K562 (cell line): ENCODE results near the gene SLAMF8. TPM values are rescaled to one million over a fixed set of nuclear protein-coding genes. Genes with fewer than 3 reads are reported as not detected.

ENCODE experiments used
- ATAC-seq: fragments of 200-7000 bp; cut with Tn5 transposase; 3 replicates; pipeline ENCODE4 v1.9.1; 2020; ENCODE audit warnings: moderate library complexity
- BruUV-seq: library from RNA; stranded (reverse); fragments of 400-500 nt; replicated peaks from 2 replicates; lab custom pipeline; 2021; lab: Mats Ljungman, UMichigan
- CTCF ChIA-PET: fragments of 300-600 bp; formaldehyde crosslinking; extraction: SDS; loops from one replicate; lab custom pipeline; 2021; ENCODE audit warnings: low intra/inter-chr PET ratio; lab: Yijun Ruan, JAX
- POLR2A ChIA-PET: fragments of 300-600, 350-650 bp; sonication (Branson Sonifier 250); formaldehyde crosslinking; extraction: SDS; loops from one replicate; lab custom pipeline; 2021; ENCODE audit warnings: antibody characterized with exemption, inconsistent platforms; lab: Yijun Ruan, JAX
- DNase-seq, 4 experiments: peaks; one replicate each; pipeline versions ENCODE4 v3.0.0 to v3.0.0-alpha.2; 2011 to 2018; ENCODE audit warnings: low spot score in 3 of 4, mixed read lengths in 3 of 4; ENCODE audit errors: extremely low read depth in 1 of 4
- FAIRE-seq: peaks from 2 replicates; lab custom pipeline; 2011; peaks lifted over from hg19 to GRCh38; lab: Jason Lieb, UNC
- H2AFZ ChIP-seq: 2 replicates; pipeline ENCODE4 v1.6.0; 2011; ENCODE audit warnings: low read depth, low read length, control low read depth, inconsistent platforms
- H3K27ac ChIP-seq: fragments of 200-600 bp; 3 replicates; pipeline ENCODE4 v1.8.0; 2011; ENCODE audit warnings: low read depth, mild to moderate bottlenecking, control low read depth, inconsistent platforms, low read length, moderate library complexity, mixed read lengths; ENCODE audit errors: extremely low read depth
- H3K27me3 ChIP-seq, 2 experiments: fragments of 300-600 bp in 1 of 2; 2 replicates in 1 of 2; 3 replicates in 1 of 2; pipeline versions ENCODE4 v1.6.0 to v1.8.0; 2011; ENCODE audit warnings: inconsistent platforms in 2 of 2, low read length in 2 of 2, mild to moderate bottlenecking in 1 of 2, mixed read lengths in 1 of 2, moderate library complexity in 1 of 2; ENCODE audit not compliant: control insufficient read depth in 2 of 2, insufficient read depth in 2 of 2
- H3K36me3 ChIP-seq: fragments of 300-600 bp; 3 replicates; pipeline ENCODE4 v1.8.0; 2011; ENCODE audit warnings: mild to moderate bottlenecking, low read length, inconsistent platforms; ENCODE audit not compliant: control insufficient read depth, insufficient read depth
- H3K4me1 ChIP-seq, 2 experiments: fragments of 200-600 bp in 1 of 2; replicated peaks in 1 of 2; 2 replicates in 1 of 2; 3 replicates in 1 of 2; pipeline versions ENCODE4 v1.5.1 to v1.8.0; 2011; ENCODE audit warnings: inconsistent platforms in 2 of 2, low read length in 2 of 2, mild to moderate bottlenecking in 1 of 2, mixed read lengths in 1 of 2, moderate library complexity in 1 of 2; ENCODE audit not compliant: control insufficient read depth in 2 of 2, insufficient read depth in 2 of 2
- H3K4me2 ChIP-seq: 2 replicates; pipeline ENCODE4 v1.6.1; 2011; ENCODE audit warnings: low read length, control low read depth, inconsistent platforms, mixed read lengths; ENCODE audit not compliant: insufficient read depth
- H3K4me3 ChIP-seq: fragments of 200-600 bp; sonication (generic), shearing (Covaris generic); 2 replicates; pipeline ENCODE4 v1.5.1; 2016; ENCODE audit warnings: control low read depth, inconsistent platforms
- H3K79me2 ChIP-seq: fragments of 200-600 bp; 3 replicates; pipeline ENCODE4 v1.8.0; 2011; ENCODE audit warnings: low read length, inconsistent platforms; ENCODE audit not compliant: control insufficient read depth, insufficient read depth
- H3K9ac ChIP-seq, 2 experiments: 2 replicates each; pipeline versions ENCODE4 v1.6.0 to v1.6.1; 2011; ENCODE audit warnings: low read depth in 2 of 2, low read length in 2 of 2, control low read depth in 1 of 2, inconsistent platforms in 1 of 2, mild to moderate bottlenecking in 1 of 2, mixed read lengths in 1 of 2; ENCODE audit not compliant: insufficient read depth in 1 of 2
- H3K9me1 ChIP-seq: one replicate; pipeline ENCODE4 v1.6.0; 2011; ENCODE audit warnings: inconsistent platforms, mild to moderate bottlenecking, low read length, moderate library complexity; ENCODE audit not compliant: control insufficient read depth, insufficient read depth
- H3K9me3 ChIP-seq: replicated peaks from 2 replicates; pipeline ENCODE4 v1.5.1; 2011; ENCODE audit warnings: low read depth, low read length, inconsistent platforms; ENCODE audit not compliant: control insufficient read depth, insufficient read depth
- H4K20me1 ChIP-seq: replicated peaks from 2 replicates; pipeline ENCODE4 v1.6.1; 2011; ENCODE audit warnings: low read length, inconsistent platforms, mixed read lengths; ENCODE audit not compliant: control insufficient read depth, insufficient read depth
- ARID3B ChIP-seq: fragments of 250-450 bp; sonication (Bioruptor Pico); IDR thresholded peaks from 2 replicates; pipeline ENCODE4 v1.4.0; 2020; ENCODE audit warnings: borderline replicate concordance
- CBX3 ChIP-seq, 2 experiments: IDR thresholded peaks; 1 replicate in 1 of 2; 2 replicates in 1 of 2; pipeline ENCODE4 v1.6.1; 2012; ENCODE audit warnings: inconsistent platforms in 2 of 2, low read length in 2 of 2, borderline replicate concordance in 1 of 2, control low read depth in 1 of 2
- ELK3 ChIP-seq: fragments of 450-650 bp; formaldehyde crosslinking; IDR thresholded peaks from 2 replicates; pipeline ENCODE4 v1.4.0; 2020; ENCODE audit warnings: mild to moderate bottlenecking
- GTF2A2 ChIP-seq: IDR thresholded peaks from 2 replicates; pipeline ENCODE4 v1.6.1; 2016; ENCODE audit warnings: mild to moderate bottlenecking, missing genetic modification characterization, missing compliant biosample characterization
- HCFC1 ChIP-seq: IDR thresholded peaks from 2 replicates; pipeline ENCODE4 v1.6.1; 2012; ENCODE audit warnings: low read depth, low read length, improper control_type of control experiment
- NR2F6 ChIP-seq: fragments of 450-650 bp; formaldehyde crosslinking; IDR thresholded peaks from 2 replicates; pipeline ENCODE4 v1.4.0; 2020; ENCODE audit warnings: mild to moderate bottlenecking
- RBM17 ChIP-seq: fragments of 200-400 bp; formaldehyde crosslinking; IDR thresholded peaks from 2 replicates; pipeline ENCODE4 v1.6.1; 2017; ENCODE audit warnings: low read depth, mild to moderate bottlenecking, low read length, borderline replicate concordance
- SIN3A ChIP-seq, 2 experiments: fragments of 150-350 bp in 1 of 2; IDR thresholded peaks; 2 replicates each; pipeline ENCODE4 v1.6.1; 2011 to 2016; ENCODE audit warnings: borderline replicate concordance in 2 of 2, low read depth in 2 of 2, low read length in 2 of 2, mild to moderate bottlenecking in 2 of 2, moderate library complexity in 2 of 2; ENCODE audit not compliant: control insufficient read depth in 1 of 2
- SMAD4 ChIP-seq: fragments of 250-450 bp; sonication (Bioruptor Pico); conservative IDR thresholded peaks from 2 replicates; pipeline ENCODE4 v1.8.0; 2021; ENCODE audit warnings: inconsistent platforms, mild to moderate bottlenecking, moderate library complexity
- SRSF3 ChIP-seq: fragments of 200-400 bp; formaldehyde crosslinking; IDR thresholded peaks from 2 replicates; pipeline ENCODE4 v1.6.1; 2016; ENCODE audit warnings: mild to moderate bottlenecking, low read length, moderate library complexity; ENCODE audit not compliant: insufficient read depth
- ZNF449 ChIP-seq: fragments of 250-450 bp; sonication (Bioruptor Pico); IDR thresholded peaks from 2 replicates; pipeline ENCODE4 v1.8.0; 2022; ENCODE audit warnings: moderate library complexity, mild to moderate bottlenecking, inconsistent platforms
- ZNF589 ChIP-seq: fragments of 200-800 bp; sonication (Bioruptor generic); IDR thresholded peaks from 2 replicates; pipeline ENCODE4 v1.6.1; 2016; ENCODE audit warnings: low read depth, missing genetic modification characterization, missing compliant biosample characterization
- ZNF699 ChIP-seq: fragments of 250-450 bp; sonication (Bioruptor Pico); IDR thresholded peaks from 2 replicates; pipeline ENCODE4 v1.8.0; 2021; ENCODE audit warnings: mild to moderate bottlenecking, moderate library complexity; ENCODE audit not compliant: insufficient replicate concordance
- WGBS: fragments of 100-300 bp; shearing (Covaris generic); methylation state at CpG from one replicate; pipeline ENCODE4 v1.1.6; 2016; ENCODE audit warnings: low coverage, mixed read lengths; ENCODE audit not compliant: insufficient coverage; ENCODE audit errors: missing lambda C conversion rate; 5-methylcytosine and 5-hydroxymethylcytosine counted together
- in situ Hi-C: fragments of 300-500 bp; cut with MboI; formaldehyde crosslinking; loops from 4 replicates; pipeline ENCODE4 v1.15.0; 2018; ENCODE audit warnings: inconsistent platforms, mixed read lengths
- intact Hi-C: fragments of 100-400 bp; cut with micrococcal nuclease; formaldehyde crosslinking; loops from 2 replicates; pipeline ENCODE4 v1.14.2; 2022
- polyA plus RNA-seq, 8 experiments: library from polyadenylated mRNA; depleted of rRNA in 4 of 8; stranded (reverse) in 5 of 8; unstranded in 3 of 8; fragments of >200 nt; fragmentation: Nextera tagmentation in 2 of 8; fragmentation: Illumina TruSeq in 1 of 8; extraction: Ambion mirVana in 2 of 8; extraction: Trizol in 1 of 8; gene quantifications; 2 replicates each; pipeline versions ENCODE4 v1.2.1 to v1.2.3, GENCODE V29; 2011 to 2014; ENCODE audit warnings: inconsistent platforms in 1 of 8, missing spikeins in 1 of 8
- total RNA-seq, 7 experiments: library from RNA; depleted of rRNA in 6 of 7; stranded (reverse); fragments of >200 nt in 6 of 7; fragmentation: Illumina TruSeq in 2 of 7; extraction: Trizol in 2 of 7; gene quantifications; 2 replicates each; pipeline versions ENCODE4 v1.2.1 to v1.2.3, GENCODE V29; 2011 to 2021; ENCODE audit warnings: low replicate concordance in 1 of 7

SLAMF8 gene
- total and polyA plus RNA-seq, 9 of the 15 experiments (the other 6 are each of a cell fraction or from before 2014, with no cell fraction given), result not detected

- ChIA-PET CTCF (interaction anchor here (1.8 kb wide), 1 partner anchor 11 kb away, joined by 7 read pairs; no protein-coding TSS in a partner anchor), POLR2A (no interaction called here)
- no peak overlapping the region for H2AFZ ChIP-seq
- no peaks in the 10 kb centered on the region for H3K4me1 ChIP-seq
- H3K27me3 ChIP-seq, result peaks cover 0 to 11% of the 10 kb centered on the region in 2 experiments; a peak in 3 of 5 replicates
- BruUV-seq, result no TSS peak
- 0% methylated on average over 3 of the region's 3 CpGs for WGBS
- in situ Hi-C loops, result no loop called here
- no peak overlapping the region for H3K27ac ChIP-seq
- intact Hi-C loops, result loop anchor here (5.0 to 10.0 kb wide), 2 partner anchors 577 to 659 kb away; no protein-coding TSS in a partner anchor
- no peaks in the 10 kb centered on the region for H3K79me2 ChIP-seq
- no peak overlapping the region for H3K4me2 ChIP-seq
- no peaks in the 10 kb centered on the region for H3K9me1 ChIP-seq
- ATAC-seq (no peak), DNase-seq (no peak), FAIRE-seq (no peak)
- no peak overlapping the region for H3K4me3 ChIP-seq
- H3K9me3 ChIP-seq, result no peaks in the 10 kb centered on the region
- H4K20me1 ChIP-seq, result no peaks in the 10 kb centered on the region
- no peak overlapping the region for H3K9ac ChIP-seq
- TF ChIP-seq SIN3A (IDR thresholded peaks at IDR 0.05; ENCODE audit: borderline replicate concordance in 2 of 2, control insufficient read depth in 1 of 2, low read depth in 2 of 2, low read length in 2 of 2), result no peak
- no peak for TF ChIP-seq ZNF449 (CRISPR knock-in tag)
- no peak for TF ChIP-seq ARID3B
- no peak for TF ChIP-seq ZNF589 (CRISPR knock-in tag)
- no peak for TF ChIP-seq SMAD4 (CRISPR knock-in tag)
- no peak for TF ChIP-seq NR2F6 (CRISPR knock-in tag)
- no peak for TF ChIP-seq HCFC1
- no peak for TF ChIP-seq ZNF699 (CRISPR knock-in tag)
- no peak for TF ChIP-seq RBM17
- no peak for TF ChIP-seq SRSF3
- TF ChIP-seq CBX3 (IDR thresholded peaks at IDR 0.05; ENCODE audit: borderline replicate concordance in 1 of 2, low read length in 2 of 2), result no peak
- no peak for TF ChIP-seq GTF2A2 (tag)
- TF ChIP-seq ELK3 (CRISPR knock-in tag), result no peak
- H3K36me3 ChIP-seq, result no peaks in the 10 kb centered on the region
Measured at GRCh38 chr1:159791461-159791860, 35.2 kb upstream of the SLAMF8 start.
